ENCODE measurements around the gene TSGA10. TPM values are rescaled to one million over a fixed set of nuclear protein-coding genes. Genes with fewer than 3 reads are reported as not detected.

TSGA10 gene
- total RNA-seq, 1 donor from 2014 or later: 3.1 TPM

GRCh38 chr2:99127981-99128380 lies 26.8 kb downstream of the TSGA10 start:
- Histone ChIP-seq H3K4me1 (no peaks in the 10 kb centered on the region), H3K27ac (replicated peaks) (no peak overlapping the region), H3K4me3 (no peak overlapping the region), H3K9me3 (replicated peaks) (peaks cover 48% of the 10 kb centered on the region), H3K27me3 (ENCODE audit: low read depth) (no peaks in the 10 kb centered on the region), H3K36me3 (peaks cover 9% of the 10 kb centered on the region)
- intact Hi-C loops (cut with micrococcal nuclease): no loop called here
- TF ChIP-seq, protein P1, sequence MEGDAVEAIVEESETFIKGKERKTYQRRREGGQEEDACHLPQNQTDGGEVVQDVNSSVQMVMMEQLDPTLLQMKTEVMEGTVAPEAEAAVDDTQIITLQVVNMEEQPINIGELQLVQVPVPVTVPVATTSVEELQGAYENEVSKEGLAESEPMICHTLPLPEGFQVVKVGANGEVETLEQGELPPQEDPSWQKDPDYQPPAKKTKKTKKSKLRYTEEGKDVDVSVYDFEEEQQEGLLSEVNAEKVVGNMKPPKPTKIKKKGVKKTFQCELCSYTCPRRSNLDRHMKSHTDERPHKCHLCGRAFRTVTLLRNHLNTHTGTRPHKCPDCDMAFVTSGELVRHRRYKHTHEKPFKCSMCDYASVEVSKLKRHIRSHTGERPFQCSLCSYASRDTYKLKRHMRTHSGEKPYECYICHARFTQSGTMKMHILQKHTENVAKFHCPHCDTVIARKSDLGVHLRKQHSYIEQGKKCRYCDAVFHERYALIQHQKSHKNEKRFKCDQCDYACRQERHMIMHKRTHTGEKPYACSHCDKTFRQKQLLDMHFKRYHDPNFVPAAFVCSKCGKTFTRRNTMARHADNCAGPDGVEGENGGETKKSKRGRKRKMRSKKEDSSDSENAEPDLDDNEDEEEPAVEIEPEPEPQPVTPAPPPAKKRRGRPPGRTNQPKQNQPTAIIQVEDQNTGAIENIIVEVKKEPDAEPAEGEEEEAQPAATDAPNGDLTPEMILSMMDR (IDR thresholded peaks at IDR 0.05; ENCODE audit: borderline replicate concordance): no peak
- DNase-seq: no peak

DNA sequence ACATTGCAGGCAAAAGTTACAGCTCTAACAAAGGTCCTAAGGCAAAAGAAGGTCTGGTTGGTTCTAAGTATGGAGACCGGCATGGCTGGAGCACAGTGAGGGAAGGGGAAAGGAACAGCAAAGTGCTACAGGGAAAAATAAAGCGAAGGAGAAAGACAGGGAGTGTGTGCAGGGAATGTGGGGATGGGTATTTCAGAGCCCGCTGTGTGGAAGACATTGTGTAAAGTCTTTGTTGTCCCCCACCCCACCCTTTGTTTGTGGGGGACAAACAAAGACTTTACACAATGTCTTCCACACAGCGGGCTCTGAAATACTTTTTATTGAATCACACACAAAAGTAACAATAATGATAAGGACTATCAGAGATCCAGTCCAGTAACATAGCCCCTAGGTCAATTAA lies 42.1 kb downstream of the TSGA10 start:
- intact Hi-C loops (cut with micrococcal nuclease): no loop called here
- no peak overlapping the region for H3K27ac ChIP-seq (replicated peaks)
- H3K9me3 ChIP-seq (replicated peaks): no peaks in the 10 kb centered on the region
- no peak for DNase-seq
- TF ChIP-seq, protein P1 (IDR thresholded peaks at IDR 0.05; ENCODE audit: borderline replicate concordance): no peak
- no peaks in the 10 kb centered on the region for H3K36me3 ChIP-seq
- H3K27me3 ChIP-seq (ENCODE audit: low read depth): peaks cover 10% of the 10 kb centered on the region
- H3K4me3 ChIP-seq: no peak overlapping the region
- no peaks in the 10 kb centered on the region for H3K4me1 ChIP-seq

- Histone ChIP-seq H3K27me3 (ENCODE audit: low read depth) (peaks cover 10% of the 10 kb centered on the region), H3K36me3 (no peaks in the 10 kb centered on the region), H3K4me3 (no peak overlapping the region), H3K4me1 (no peaks in the 10 kb centered on the region), H3K9me3 (replicated peaks) (no peaks in the 10 kb centered on the region), H3K27ac (replicated peaks) (no peak overlapping the region)
- TF ChIP-seq, protein P1 (IDR thresholded peaks at IDR 0.05; ENCODE audit: borderline replicate concordance): no peak
- intact Hi-C loops (cut with micrococcal nuclease): no loop called here
- DNase-seq: no peak
These were observed 42.8 kb downstream of the TSGA10 start for GRCh38 chr2:99111945-99112344.

DNA sequence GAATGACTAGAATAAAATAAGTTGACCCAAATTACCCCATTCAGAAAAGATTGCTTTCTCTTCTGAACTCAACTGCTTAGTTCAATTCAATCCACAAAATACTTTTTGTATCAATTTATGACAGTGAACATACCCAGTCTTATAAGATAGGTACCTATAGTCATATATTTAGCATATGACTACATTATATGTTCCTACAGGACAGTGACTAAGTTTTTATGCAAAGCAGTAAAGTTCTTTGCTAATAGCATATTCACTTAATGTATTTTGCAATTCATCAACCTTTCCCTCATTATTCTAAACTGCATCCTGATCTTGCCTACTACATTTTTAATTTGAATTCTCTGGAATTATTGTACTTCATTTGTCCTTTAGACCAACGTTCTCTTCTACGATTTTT lies 43.5 kb downstream of the TSGA10 start:
- Histone ChIP-seq H3K27me3 (ENCODE audit: low read depth) (peaks cover 10% of the 10 kb centered on the region), H3K27ac (replicated peaks) (no peak overlapping the region), H3K9me3 (replicated peaks) (no peaks in the 10 kb centered on the region), H3K36me3 (no peaks in the 10 kb centered on the region), H3K4me3 (no peak overlapping the region), H3K4me1 (no peaks in the 10 kb centered on the region)
- no peak for DNase-seq
- intact Hi-C loops (cut with micrococcal nuclease): no loop called here
- TF ChIP-seq, protein P1 (IDR thresholded peaks at IDR 0.05; ENCODE audit: borderline replicate concordance): no peak

DNA sequence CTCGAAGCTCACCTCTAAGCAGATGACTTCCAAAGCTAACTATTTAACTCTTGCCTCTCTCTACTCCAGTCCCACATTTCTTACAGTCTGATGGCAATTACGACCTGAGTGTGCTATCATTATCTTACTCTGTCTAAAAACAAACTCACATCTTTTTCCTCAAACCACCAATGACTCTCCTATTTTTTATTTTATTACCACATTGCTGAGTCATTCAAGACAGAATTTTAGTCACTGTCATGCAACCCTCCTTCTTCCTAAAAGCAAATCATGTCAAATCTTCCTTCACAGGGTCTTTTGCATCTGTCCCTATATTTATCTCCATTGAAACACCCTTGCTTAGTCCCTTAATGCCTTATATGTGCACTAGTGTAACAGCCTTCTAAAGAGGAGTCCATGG lies 47.8 kb downstream of the TSGA10 start:
- TF ChIP-seq, protein P1 (IDR thresholded peaks at IDR 0.05; ENCODE audit: borderline replicate concordance): no peak

DNA sequence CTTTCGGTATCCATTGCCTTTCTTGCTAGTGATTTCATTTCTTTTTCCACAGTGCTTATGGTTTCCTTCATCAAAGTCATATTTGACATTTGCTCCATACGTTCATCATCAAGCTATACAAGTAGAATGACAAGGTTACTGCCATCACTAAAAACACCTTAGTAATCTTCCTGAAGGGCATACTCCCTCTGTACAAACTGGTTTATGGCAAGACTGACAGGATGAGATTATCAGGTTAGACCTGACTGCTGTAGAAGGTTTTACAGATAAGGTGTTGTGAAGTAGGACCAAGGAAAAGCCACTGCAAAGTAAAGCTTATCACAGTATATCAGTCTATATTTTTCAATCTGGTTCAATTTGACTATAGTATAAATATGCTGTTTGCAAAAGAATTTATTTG lies 50.7 kb downstream of the TSGA10 start:
- Histone ChIP-seq H3K27ac (replicated peaks) (no peak overlapping the region), H3K27me3 (ENCODE audit: low read depth) (no peaks in the 10 kb centered on the region), H3K4me3 (no peak overlapping the region), H3K36me3 (no peaks in the 10 kb centered on the region), H3K4me1 (no peaks in the 10 kb centered on the region), H3K9me3 (replicated peaks) (no peaks in the 10 kb centered on the region)
- TF ChIP-seq, protein P1 (IDR thresholded peaks at IDR 0.05; ENCODE audit: borderline replicate concordance): no peak
- no peak for DNase-seq
- intact Hi-C loops (cut with micrococcal nuclease): no loop called here

More for the DNA sequence above, 47.8 kb downstream of the TSGA10 start:
- no peaks in the 10 kb centered on the region for H3K9me3 ChIP-seq (replicated peaks)
- intact Hi-C loops (cut with micrococcal nuclease): no loop called here
- no peak overlapping the region for H3K4me3 ChIP-seq
- no peak overlapping the region for H3K27ac ChIP-seq (replicated peaks)
- H3K4me1 ChIP-seq: no peaks in the 10 kb centered on the region
- H3K27me3 ChIP-seq (ENCODE audit: low read depth): peaks cover 10% of the 10 kb centered on the region
- no peak for DNase-seq
- no peaks in the 10 kb centered on the region for H3K36me3 ChIP-seq
